ENCODE results near the gene ZNF230. TPM values are rescaled to one million over a fixed set of nuclear protein-coding genes. Genes with fewer than 3 reads are reported as not detected.

The ZNF230 gene
- total RNA-seq, 1 donor from 2014 or later: 1.7 TPM

DNA sequence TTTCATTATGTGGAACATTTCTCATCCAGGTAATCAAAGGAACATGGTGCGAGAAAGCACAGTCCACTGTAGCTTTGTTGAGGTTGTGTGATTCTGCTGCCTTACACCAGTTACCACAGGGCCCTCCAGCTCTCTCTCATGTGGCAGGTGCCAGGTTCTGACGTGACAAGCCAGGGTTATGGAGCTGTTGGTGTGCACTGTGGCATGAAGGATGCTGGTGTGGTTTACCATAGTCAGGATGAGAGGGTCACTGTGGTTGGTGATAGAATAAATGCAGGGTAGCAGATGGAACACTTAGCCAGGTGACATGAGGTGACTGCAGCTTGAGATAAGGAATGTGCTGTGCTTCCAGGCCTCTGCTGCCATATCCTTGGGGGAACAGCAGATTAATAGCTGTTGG lies 56.5 kb downstream of the ZNF230 start:
- H3K4me3 ChIP-seq (ENCODE audit: low read depth, low read length): no peak overlapping the region
- TF ChIP-seq, protein P1, sequence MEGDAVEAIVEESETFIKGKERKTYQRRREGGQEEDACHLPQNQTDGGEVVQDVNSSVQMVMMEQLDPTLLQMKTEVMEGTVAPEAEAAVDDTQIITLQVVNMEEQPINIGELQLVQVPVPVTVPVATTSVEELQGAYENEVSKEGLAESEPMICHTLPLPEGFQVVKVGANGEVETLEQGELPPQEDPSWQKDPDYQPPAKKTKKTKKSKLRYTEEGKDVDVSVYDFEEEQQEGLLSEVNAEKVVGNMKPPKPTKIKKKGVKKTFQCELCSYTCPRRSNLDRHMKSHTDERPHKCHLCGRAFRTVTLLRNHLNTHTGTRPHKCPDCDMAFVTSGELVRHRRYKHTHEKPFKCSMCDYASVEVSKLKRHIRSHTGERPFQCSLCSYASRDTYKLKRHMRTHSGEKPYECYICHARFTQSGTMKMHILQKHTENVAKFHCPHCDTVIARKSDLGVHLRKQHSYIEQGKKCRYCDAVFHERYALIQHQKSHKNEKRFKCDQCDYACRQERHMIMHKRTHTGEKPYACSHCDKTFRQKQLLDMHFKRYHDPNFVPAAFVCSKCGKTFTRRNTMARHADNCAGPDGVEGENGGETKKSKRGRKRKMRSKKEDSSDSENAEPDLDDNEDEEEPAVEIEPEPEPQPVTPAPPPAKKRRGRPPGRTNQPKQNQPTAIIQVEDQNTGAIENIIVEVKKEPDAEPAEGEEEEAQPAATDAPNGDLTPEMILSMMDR (conservative IDR thresholded peaks at IDR 0.05; ENCODE audit: low read depth, low read length): no peak
- DNase-seq (ENCODE audit: low read depth): no peak

DNA sequence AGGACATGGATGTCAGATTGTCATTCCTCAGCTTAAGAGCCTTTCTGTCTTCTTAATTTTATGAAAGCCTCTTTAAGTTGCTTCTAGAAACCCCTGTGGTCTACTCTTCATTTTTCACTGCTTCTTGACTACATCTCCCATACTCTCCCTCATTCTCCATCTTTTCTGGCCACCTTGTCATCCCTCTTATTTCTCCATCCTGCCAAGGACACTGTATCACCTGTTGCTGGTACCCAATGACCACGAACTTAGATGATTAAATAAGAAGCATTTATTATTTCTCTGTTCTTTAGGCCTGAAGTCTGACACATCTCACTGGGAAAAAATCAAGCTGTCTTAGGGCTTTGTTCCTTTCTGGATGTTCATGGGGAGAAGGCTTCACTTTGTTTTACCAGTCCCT lies 58.3 kb downstream of the ZNF230 start:
- H3K4me3 ChIP-seq (ENCODE audit: low read depth, low read length): no peak overlapping the region
- DNase-seq (ENCODE audit: low read depth): no peak
- TF ChIP-seq, protein P1 (conservative IDR thresholded peaks at IDR 0.05; ENCODE audit: low read depth, low read length): no peak

Other genes with a start within 250 kb of the ZNF230 start
- 15.8 and 29.9 TPM in 2 replicates for gene SMG9, start 248.0 kb upstream of the ZNF230 start, total RNA-seq
- 8.3 and 11.6 TPM in 2 replicates for gene KCNN4, start 222.0 kb upstream of the ZNF230 start, total RNA-seq
- gene LYPD5, start 200.5 kb upstream of the ZNF230 start, total RNA-seq: 1.2 TPM in 1 of 2 replicates, not detected in the other
- 2.9 and 3.5 TPM in 2 replicates for gene ZNF283, start 175.6 kb upstream of the ZNF230 start, total RNA-seq
- 1.2 and 1.5 TPM in 2 replicates for gene ZNF404, start 119.0 kb upstream of the ZNF230 start, total RNA-seq
- gene ZNF45, start 67.7 kb upstream of the ZNF230 start, total RNA-seq: 3.3 and 4.8 TPM in 2 replicates
- 2.5 and 5.6 TPM in 2 replicates for gene ZNF221, start 51.7 kb upstream of the ZNF230 start, total RNA-seq
- 2.8 and 4.3 TPM in 2 replicates for gene ZNF155, start 18.8 kb upstream of the ZNF230 start, total RNA-seq
- gene ZNF222, start 22.4 kb downstream of the ZNF230 start, total RNA-seq: 2.7 and 3.7 TPM in 2 replicates
- 3.3 TPM in 2 replicates for gene ZNF223, start 49.1 kb downstream of the ZNF230 start, total RNA-seq
- gene ZNF284, start 69.2 kb downstream of the ZNF230 start, total RNA-seq: 0.81 and 1.3 TPM in 2 replicates
- gene ZNF224, start 91.4 kb downstream of the ZNF230 start, total RNA-seq: 5.8 and 8.0 TPM in 2 replicates
- 0.63 and 2.6 TPM in 2 replicates for gene ZNF225, start 110.4 kb downstream of the ZNF230 start, total RNA-seq
- gene ZNF234, start 138.6 kb downstream of the ZNF230 start, total RNA-seq: 2.3 and 2.9 TPM in 2 replicates
- gene ZNF226, start 162.1 kb downstream of the ZNF230 start, total RNA-seq: 9.0 and 12.2 TPM in 2 replicates
- 2.9 and 4.7 TPM in 2 replicates for gene ZNF227, start 209.6 kb downstream of the ZNF230 start, total RNA-seq

Data from epithelial cell of proximal tubule (primary cell).